Measurements from ENCODE around the gene HOXB6. TPM values are rescaled to one million over a fixed set of nuclear protein-coding genes. Genes with fewer than 3 reads are reported as not detected.
A peak's percentile ranks its signal among the peaks of the same experiment; 100 is the strongest.

The HOXB6 gene
- total RNA-seq, 1 donor from 2014 or later, result 1.9 TPM

DNA sequence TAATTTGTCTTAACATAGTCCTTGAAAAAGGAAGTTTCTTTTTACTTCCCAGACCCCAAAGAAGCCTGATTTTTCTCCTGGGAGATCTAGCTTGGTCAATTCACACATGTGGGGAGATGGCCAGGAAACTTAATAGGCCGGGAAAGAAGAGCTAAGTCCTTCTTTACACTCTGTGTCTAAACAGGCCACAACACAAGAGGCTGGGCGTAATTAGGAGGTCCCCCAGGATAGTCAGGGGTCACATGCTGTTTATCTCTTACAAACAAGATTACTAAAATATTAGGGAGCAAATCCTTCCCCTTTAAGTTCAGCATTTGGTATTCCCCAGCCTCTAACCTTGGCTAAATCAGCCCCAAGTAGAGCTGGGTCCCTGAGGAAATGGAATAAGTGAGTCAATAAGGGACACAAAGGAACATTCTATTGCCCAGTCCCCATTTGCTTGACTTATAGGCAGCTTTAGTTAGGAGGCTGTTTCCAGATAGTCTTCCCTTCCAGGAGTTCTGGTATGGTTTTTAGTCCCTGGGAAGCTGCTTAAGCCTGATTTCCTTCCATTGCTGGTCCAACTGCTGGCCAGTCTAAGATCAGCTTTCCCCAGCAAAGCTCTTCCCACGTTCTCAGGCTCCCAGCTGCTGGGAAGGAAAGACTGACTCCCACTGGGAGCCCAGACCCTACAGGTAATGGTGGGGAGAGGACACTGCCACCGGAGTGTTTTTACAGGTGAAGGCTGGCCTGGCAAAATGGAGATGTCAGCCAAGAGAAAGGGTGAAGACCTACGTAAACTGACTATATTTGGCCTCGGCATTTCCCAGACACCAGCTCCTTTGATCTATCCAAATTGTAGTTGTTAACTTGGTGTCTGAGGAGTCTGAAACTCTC is 35.4 kb upstream of the HOXB6 start:
- Mint-ChIP-seq H3K27ac (ENCODE audit: unreplicated experiment) (no peak overlapping the region), H3K27me3 (ENCODE audit: unreplicated experiment) (peaks cover 35% of the 10 kb centered on the region), H3K9me3 (ENCODE audit: unreplicated experiment) (no peaks in the 10 kb centered on the region), H3K36me3 (ENCODE audit: low read depth, unreplicated experiment) (no peaks in the 10 kb centered on the region), H3K4me1 (ENCODE audit: unreplicated experiment) (peaks cover 7% of the 10 kb centered on the region), H3K4me3 (ENCODE audit: unreplicated experiment) (no peak overlapping the region)
- TF ChIP-seq, protein P1, sequence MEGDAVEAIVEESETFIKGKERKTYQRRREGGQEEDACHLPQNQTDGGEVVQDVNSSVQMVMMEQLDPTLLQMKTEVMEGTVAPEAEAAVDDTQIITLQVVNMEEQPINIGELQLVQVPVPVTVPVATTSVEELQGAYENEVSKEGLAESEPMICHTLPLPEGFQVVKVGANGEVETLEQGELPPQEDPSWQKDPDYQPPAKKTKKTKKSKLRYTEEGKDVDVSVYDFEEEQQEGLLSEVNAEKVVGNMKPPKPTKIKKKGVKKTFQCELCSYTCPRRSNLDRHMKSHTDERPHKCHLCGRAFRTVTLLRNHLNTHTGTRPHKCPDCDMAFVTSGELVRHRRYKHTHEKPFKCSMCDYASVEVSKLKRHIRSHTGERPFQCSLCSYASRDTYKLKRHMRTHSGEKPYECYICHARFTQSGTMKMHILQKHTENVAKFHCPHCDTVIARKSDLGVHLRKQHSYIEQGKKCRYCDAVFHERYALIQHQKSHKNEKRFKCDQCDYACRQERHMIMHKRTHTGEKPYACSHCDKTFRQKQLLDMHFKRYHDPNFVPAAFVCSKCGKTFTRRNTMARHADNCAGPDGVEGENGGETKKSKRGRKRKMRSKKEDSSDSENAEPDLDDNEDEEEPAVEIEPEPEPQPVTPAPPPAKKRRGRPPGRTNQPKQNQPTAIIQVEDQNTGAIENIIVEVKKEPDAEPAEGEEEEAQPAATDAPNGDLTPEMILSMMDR (IDR thresholded peaks at IDR 0.05; ENCODE audit: unreplicated experiment), result no peak
- no peak for DNase-seq (ENCODE audit: low spot score)

DNA sequence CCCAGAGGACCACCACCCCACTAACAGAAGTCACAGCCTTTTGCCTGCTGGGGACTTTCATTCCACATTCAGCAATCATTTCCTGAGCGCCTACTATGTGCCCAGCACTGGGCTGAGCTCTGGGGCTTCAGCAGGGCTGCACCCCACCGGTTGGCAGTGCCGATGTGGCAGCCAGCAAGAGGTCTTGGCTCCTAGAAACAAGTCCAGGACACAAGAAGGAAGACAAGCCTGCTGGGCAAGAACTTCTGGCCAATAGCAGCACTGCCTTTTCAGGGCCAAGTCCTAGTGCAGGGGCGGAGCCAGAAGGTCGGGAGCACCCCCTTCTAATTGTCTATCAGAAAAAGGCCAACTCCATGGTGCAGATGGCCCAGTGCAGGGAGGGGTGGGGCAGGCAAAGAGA is 34.4 kb upstream of the HOXB6 start:
- TF ChIP-seq, protein P1 (IDR thresholded peaks at IDR 0.05; ENCODE audit: unreplicated experiment), result no peak
- Mint-ChIP-seq H3K36me3 (ENCODE audit: low read depth, unreplicated experiment) (no peaks in the 10 kb centered on the region), H3K27me3 (ENCODE audit: unreplicated experiment) (peaks cover 43% of the 10 kb centered on the region), H3K9me3 (ENCODE audit: unreplicated experiment) (no peaks in the 10 kb centered on the region), H3K4me1 (ENCODE audit: unreplicated experiment) (peaks cover 7% of the 10 kb centered on the region), H3K4me3 (ENCODE audit: unreplicated experiment) (no peak overlapping the region), H3K27ac (ENCODE audit: unreplicated experiment) (no peak overlapping the region)
- DNase-seq (ENCODE audit: low spot score), result no peak

DNA sequence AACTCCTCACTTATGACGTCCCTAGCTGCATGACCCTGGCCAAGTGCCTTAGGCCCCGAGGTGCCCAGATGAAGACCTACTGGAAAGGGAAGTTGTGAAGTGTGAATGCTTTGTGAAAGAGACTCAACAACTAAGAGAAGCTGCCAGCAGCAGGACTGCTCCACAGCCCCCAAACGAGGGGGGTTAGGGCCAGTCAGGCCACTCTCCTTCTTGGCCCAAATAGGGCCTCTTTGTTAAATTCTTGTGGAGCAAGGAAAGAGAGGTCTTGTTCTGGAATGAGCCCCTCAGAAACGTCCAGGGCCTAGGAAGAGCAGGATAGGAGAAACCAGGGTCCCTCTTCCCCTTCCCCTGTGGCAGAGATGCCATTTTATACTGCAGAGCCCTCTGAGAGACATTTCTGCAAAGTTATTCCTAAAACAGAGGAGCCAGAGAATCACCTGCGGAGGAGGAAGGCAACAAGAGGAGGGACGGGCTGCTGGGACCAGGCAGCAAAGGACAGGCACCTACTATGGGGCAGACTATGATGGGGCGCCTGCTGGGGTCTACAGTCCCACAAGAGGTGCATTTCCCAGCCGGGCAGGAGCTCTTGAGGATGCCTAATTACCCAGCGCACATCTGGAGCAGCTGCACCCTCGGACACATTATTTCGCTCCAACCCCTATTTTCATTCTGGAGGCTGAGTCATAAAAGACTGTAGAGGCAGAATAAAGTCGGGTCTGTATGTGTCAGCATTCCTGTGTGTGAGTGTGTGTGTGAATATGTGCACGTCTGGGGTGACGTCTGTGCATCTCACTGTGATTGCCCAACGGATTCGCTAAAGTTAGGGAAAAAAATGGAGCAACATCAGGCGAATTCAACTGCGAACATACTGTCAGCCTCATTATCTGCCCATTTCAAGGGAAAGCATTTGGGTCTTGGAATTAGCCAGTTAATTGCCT is 32.8 kb upstream of the HOXB6 start:
- no peak for DNase-seq (ENCODE audit: low spot score)
- no peak overlapping the region for H3K27ac Mint-ChIP-seq (ENCODE audit: unreplicated experiment)

DNA sequence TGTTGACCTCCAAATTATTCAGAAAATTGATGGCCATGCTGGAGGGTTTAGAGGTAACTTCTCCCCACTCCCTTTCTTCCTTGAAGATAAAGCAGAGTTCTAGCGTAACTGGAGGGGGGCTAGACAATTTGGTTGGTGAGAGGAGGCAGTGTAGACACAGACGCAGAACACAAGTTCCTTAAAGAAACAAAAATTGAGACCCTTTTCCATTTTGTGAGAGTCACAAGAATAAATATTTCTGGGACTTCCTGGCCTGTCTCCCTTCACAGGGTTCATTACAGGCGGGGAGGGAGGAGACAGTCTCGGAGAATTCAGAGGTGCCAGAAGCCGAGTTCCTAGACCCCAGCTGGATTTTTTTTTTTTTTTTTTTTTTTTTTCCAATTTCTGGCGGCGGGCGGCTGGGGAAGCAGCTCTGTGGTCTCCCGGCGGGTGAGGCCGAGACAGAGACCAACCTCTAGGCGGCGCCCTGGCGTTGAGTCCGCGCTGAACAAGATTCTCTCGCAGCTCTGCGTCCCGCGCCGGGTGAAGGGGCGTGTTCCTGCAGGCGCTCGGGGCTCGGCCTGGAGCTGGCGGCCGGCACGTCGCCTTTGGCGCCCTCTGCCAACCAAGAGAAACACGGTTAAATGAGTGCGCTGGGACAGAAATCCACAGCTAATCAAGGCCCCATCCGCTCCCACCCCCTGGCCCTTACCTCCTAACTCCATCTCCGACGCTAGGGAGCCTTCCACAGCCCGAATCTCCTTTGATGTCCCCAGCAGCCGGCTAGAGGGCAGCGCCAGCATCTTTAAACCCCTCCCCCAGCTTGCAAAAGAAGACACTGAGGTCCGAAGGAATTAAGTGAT is 31.6 kb upstream of the HOXB6 start:
- peak; percentile 99 for DNase-seq (ENCODE audit: low spot score)
- Mint-ChIP-seq H3K4me3 (ENCODE audit: unreplicated experiment) (no peak overlapping the region), H3K9me3 (ENCODE audit: unreplicated experiment) (no peaks in the 10 kb centered on the region), H3K27me3 (ENCODE audit: unreplicated experiment) (peaks cover 35% of the 10 kb centered on the region), H3K36me3 (ENCODE audit: low read depth, unreplicated experiment) (no peaks in the 10 kb centered on the region), H3K4me1 (ENCODE audit: unreplicated experiment) (peaks cover 13% of the 10 kb centered on the region), H3K27ac (ENCODE audit: unreplicated experiment) (peak overlapping the region; percentile 10)
- TF ChIP-seq, protein P1 (IDR thresholded peaks at IDR 0.05; ENCODE audit: unreplicated experiment), result peak; percentile 74

More for the DNA sequence above, 32.8 kb upstream of the HOXB6 start:
- Mint-ChIP-seq H3K27me3 (ENCODE audit: unreplicated experiment) (peaks cover 39% of the 10 kb centered on the region), H3K36me3 (ENCODE audit: low read depth, unreplicated experiment) (no peaks in the 10 kb centered on the region), H3K9me3 (ENCODE audit: unreplicated experiment) (no peaks in the 10 kb centered on the region), H3K4me1 (ENCODE audit: unreplicated experiment) (peaks cover 11% of the 10 kb centered on the region), H3K4me3 (ENCODE audit: unreplicated experiment) (no peak overlapping the region)
- TF ChIP-seq, protein P1 (IDR thresholded peaks at IDR 0.05; ENCODE audit: unreplicated experiment), result no peak

Data from endothelial cell (in vitro differentiated cells).